NB4 (cell line): Measurements from ENCODE around the gene NME4.

Experiments
- POLR2A ChIP-seq: IDR thresholded peaks from 2 replicates; pipeline ENCODE4 v1.6.1; 2011; ENCODE audit warnings: mild to moderate bottlenecking; ENCODE audit not compliant: insufficient read length; ENCODE audit errors: extremely low read depth
- TF ChIP-seq, protein P1 (sequence below): IDR thresholded peaks from one replicate; pipeline ENCODE4 v1.5.1; 2012; ENCODE audit warnings: low read depth, low read length
- TF ChIP-seq, protein P2 (sequence below): IDR thresholded peaks from 2 replicates; pipeline ENCODE4 v1.6.1; 2011; ENCODE audit warnings: low read depth, low read length

DNA sequence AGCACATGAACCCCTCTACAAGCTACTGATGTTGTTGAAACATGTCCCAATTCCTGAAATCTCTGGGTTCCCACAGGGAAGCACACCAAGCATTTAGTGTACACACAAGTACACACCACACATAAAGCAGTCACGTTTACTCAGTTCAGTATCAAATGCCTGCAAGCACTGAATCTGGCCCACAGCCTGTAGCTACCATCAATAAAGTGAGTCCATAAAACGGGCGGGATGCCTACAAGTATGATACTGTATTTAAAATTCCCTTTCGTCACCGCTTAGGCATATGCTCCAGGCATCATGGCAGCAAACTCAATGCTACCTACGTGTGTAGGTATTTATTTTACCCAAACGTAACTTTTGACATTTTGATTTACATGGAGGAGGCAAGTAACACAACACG, 46.8 kb upstream of the NME4 start:
- TF ChIP-seq, protein P1, sequence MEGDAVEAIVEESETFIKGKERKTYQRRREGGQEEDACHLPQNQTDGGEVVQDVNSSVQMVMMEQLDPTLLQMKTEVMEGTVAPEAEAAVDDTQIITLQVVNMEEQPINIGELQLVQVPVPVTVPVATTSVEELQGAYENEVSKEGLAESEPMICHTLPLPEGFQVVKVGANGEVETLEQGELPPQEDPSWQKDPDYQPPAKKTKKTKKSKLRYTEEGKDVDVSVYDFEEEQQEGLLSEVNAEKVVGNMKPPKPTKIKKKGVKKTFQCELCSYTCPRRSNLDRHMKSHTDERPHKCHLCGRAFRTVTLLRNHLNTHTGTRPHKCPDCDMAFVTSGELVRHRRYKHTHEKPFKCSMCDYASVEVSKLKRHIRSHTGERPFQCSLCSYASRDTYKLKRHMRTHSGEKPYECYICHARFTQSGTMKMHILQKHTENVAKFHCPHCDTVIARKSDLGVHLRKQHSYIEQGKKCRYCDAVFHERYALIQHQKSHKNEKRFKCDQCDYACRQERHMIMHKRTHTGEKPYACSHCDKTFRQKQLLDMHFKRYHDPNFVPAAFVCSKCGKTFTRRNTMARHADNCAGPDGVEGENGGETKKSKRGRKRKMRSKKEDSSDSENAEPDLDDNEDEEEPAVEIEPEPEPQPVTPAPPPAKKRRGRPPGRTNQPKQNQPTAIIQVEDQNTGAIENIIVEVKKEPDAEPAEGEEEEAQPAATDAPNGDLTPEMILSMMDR = no peak
- TF ChIP-seq, protein P2, sequence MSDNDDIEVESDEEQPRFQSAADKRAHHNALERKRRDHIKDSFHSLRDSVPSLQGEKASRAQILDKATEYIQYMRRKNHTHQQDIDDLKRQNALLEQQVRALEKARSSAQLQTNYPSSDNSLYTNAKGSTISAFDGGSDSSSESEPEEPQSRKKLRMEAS = no peak
- TF ChIP-seq POLR2A = no peak
